NB4 (cell line): Measurements from ENCODE around the gene ATP12A.

Experiments used
- DNase-seq: peaks from one replicate; pipeline ENCODE4 v3.0.0; 2010; ENCODE audit warnings: low read depth
- H3K4me3 ChIP-seq: one replicate; pipeline ENCODE4 v1.5.1; 2011; ENCODE audit warnings: mild to moderate bottlenecking, low read depth, low read length, moderate library complexity
- CTCF ChIP-seq: IDR thresholded peaks from one replicate; pipeline ENCODE4 v1.5.1; 2012; ENCODE audit warnings: low read depth, low read length
- MAX ChIP-seq: IDR thresholded peaks from 2 replicates; pipeline ENCODE4 v1.6.1; 2011; ENCODE audit warnings: low read depth, low read length
- MYC ChIP-seq: IDR thresholded peaks from 2 replicates; pipeline ENCODE4 v1.6.1; 2011; ENCODE audit warnings: low read depth, low read length
- POLR2A ChIP-seq: IDR thresholded peaks from 2 replicates; pipeline ENCODE4 v1.6.1; 2011; ENCODE audit warnings: mild to moderate bottlenecking; ENCODE audit not compliant: insufficient read length; ENCODE audit errors: extremely low read depth

Gene ATP12A

GRCh38 chr13:24692561-24692960, 12.4 kb downstream of the ATP12A start:
- no peak overlapping the region for H3K4me3 ChIP-seq
- TF ChIP-seq MYC, result no peak
- no peak for TF ChIP-seq POLR2A
- no peak for TF ChIP-seq CTCF
- no peak for TF ChIP-seq MAX
- DNase-seq, result no peak

GRCh38 chr13:24693862-24694471, 13.8 kb downstream of the ATP12A start:
- DNase-seq, result peak; percentile 76
- no peak overlapping the region for H3K4me3 ChIP-seq
- TF ChIP-seq MYC (peak; percentile 29; the same call in 1 of the 2 replicates), CTCF (peak; percentile 85), POLR2A (no peak), MAX (peak; percentile 94)

GRCh38 chr13:24694907-24695306, 14.7 kb downstream of the ATP12A start:
- no peak for DNase-seq
- TF ChIP-seq CTCF (no peak), MAX (no peak), POLR2A (no peak), MYC (no peak)
- no peak overlapping the region for H3K4me3 ChIP-seq

- no peak overlapping the region for H3K4me3 ChIP-seq
- no peak for DNase-seq
- TF ChIP-seq CTCF, result no peak
- no peak for TF ChIP-seq POLR2A
- TF ChIP-seq MAX, result no peak
- TF ChIP-seq MYC, result no peak
Measured at GRCh38 chr13:24698686-24699085, 18.5 kb downstream of the ATP12A start.

GRCh38 chr13:24699541-24699940, 19.3 kb downstream of the ATP12A start:
- DNase-seq, result no peak
- no peak overlapping the region for H3K4me3 ChIP-seq
- TF ChIP-seq CTCF (no peak), MYC (no peak), POLR2A (no peak)

GRCh38 chr13:24700539-24700938, 20.3 kb downstream of the ATP12A start:
- no peak for TF ChIP-seq MAX
- no peak for TF ChIP-seq CTCF
- TF ChIP-seq MYC, result no peak
- TF ChIP-seq POLR2A, result no peak
- no peak for DNase-seq

More at GRCh38 chr13:24700539-24700938, 20.3 kb downstream of the ATP12A start:
- H3K4me3 ChIP-seq, result no peak overlapping the region
